ENCODE data around the gene SELENOV. TPM values are rescaled to one million over a fixed set of nuclear protein-coding genes. Genes with fewer than 3 reads are reported as not detected.

SELENOV gene
- total RNA-seq = not detected in 2 replicates

DNA sequence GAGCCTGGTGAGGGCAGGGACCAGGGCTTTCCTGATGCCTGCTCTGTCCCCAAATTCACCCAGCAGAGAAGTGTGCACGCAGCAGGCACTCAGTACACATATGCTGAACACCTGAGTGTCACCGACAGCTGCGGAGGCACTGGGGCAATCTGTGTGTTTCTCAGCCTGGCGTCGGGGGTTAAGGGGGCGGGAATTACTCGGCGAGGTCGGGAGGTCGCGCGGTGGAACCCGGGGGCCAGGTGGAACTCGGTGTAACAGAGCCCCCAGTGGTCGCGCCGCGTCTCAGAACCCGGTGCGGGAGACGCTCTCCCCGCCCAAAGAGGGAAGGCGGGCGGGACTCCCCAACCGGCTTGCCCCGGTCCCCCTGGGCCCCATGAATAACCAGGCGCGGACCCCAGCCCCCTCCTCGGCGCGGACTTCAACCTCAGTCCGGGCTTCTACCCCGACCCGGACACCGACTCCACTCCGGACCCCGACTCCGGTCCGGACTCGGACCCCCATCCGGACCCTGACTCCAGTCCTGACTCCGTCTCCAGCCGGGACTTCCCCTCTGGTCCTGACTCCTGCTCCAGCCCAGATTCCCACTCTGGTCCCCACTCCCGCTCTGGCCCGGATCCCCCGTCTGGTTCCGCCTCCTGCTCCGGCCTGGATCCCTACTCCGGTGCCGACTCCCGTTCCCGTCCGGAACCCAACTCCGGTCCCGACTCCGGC, at the start of gene SELENOV:
SELENOV (plus strand) TSS at position 300 of the 711 bp plus-strand sequence; CDS start at position 374, 74 bp downstream.
- no peak for DNase-seq (ENCODE audit: low read depth)

- DNase-seq (ENCODE audit: low read depth) = no peak
These were observed 48.8 kb upstream of the SELENOV start for GRCh38 chr19:39465956-39466747.

DNA sequence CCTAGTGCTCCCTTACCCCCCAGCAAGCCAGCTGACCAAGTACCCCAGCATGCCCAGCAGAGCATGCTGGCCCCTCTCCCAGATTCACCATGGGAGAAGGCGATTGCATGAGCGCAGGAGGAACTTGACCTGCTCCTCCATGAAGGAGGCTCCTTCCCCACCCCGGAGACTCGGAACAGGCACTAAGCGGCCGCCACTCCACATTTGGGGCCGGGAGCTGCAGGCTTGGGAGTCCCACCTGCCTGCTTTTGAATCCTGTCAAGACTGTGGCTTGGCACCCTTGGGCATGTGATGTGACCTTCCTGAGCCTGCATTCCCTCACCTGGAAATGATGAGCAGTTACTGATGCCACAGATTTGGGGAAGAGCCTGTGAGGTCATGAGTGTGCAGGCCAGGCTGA, 47.0 kb upstream of the SELENOV start:
- no peak for DNase-seq (ENCODE audit: low read depth)

- no peak for DNase-seq (ENCODE audit: low read depth)
These were observed 45.9 kb upstream of the SELENOV start for GRCh38 chr19:39469036-39469435.

DNA sequence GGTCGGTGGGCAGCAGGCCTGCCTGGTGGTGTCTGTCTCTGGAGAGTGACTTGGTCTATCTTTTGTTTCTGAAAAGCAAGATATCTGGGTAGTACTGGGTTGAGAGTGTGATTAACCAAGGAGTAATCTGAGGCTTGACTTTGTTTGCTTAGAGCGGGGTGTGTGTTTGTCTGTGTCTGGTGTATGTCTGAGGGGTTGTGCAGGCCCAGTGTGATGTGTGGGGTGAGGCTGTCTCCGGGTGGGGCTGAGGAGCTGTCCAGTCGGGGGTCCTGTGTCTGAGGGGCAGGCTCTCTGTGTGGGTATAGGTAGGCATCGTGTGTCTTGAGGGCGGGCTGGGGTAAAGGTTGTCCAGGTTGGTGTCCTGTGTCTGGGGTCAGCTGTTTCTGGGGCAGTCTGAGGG, 45.4 kb upstream of the SELENOV start:
- no peak for DNase-seq (ENCODE audit: low read depth)

DNA sequence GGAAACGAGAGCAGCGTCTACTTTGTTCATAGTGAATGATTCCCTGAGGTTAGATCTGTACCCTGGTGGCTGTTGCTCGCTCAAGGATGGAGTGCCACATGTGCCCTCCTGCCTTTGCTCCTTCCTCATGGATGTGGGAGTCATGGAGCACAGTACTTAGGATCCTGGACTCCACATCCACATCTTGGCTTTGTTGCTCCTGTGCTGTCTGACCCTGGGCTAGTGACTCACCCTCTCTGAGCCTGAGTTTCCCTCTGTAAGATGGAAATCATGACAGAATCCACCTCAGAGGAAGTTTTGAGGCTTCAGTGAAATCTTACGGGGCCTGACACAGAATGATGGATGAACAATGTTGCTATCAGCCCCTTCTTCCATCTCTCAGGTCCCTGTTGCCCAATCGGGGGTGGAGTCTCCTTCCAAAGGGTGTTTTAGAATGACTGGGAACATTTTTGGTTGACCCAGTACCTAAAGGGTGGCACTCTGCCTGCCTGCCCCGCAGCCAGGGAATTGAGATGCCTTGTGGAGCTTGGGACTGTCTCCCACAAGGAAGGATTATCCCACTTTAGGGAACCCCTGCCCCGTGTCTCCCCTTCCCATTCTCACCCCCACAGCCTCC, 44.1 kb upstream of the SELENOV start:
- DNase-seq (ENCODE audit: low read depth) = no peak

GRCh38 chr19:39471756-39472536, 43.0 kb upstream of the SELENOV start:
- DNase-seq (ENCODE audit: low read depth) = no peak

- no peak for DNase-seq (ENCODE audit: low read depth)
These were observed 42.0 kb upstream of the SELENOV start for GRCh38 chr19:39472746-39473442.

DNA sequence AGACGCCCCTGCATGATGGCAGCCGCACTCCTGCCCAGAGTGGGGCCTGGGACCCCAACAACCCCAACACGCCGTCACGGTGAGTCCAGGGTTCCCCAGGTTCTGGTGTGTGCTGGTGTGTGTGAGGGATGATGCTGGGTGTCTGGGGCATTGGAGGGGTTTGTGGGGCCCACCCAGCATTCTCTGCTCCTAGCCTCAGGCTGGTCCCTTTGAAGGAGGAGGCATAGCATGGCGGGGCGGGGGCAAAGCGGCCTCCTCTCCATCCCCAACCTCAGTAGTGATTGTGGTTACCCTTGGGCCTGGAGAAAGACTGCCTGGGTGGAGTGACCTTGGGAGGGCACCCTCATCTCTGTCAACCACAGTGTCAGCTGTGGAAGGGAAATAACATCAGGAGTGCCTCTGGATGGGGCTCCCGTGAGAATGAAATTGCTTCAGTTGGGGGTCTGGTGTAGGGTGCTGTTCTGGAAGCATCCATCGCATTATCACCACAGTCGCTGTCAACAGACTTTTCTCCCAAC, 41.4 kb upstream of the SELENOV start:
- no peak for DNase-seq (ENCODE audit: low read depth)

GRCh38 chr19:39474139-39474620, 40.8 kb upstream of the SELENOV start:
- no peak for DNase-seq (ENCODE audit: low read depth)

DNA sequence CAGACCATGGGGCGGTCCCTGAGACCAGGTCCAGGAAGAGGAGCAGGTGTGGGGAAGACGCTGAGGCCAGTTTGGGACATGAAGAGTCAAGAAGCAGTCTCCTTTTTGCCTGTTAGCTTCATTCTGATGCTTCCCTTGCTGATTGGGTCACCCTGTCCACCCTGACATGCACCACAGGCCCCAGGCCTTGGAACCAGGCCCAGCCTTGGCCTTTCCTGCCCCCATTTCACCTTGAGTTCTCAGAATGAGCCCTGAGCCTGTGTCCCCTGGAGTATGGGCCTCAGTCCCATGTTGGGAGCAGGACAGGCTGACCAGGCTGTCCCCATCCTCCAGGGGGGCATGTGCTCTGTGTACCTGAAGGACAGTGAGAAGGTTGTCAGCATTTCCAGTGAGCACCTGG, 39.2 kb upstream of the SELENOV start:
- DNase-seq (ENCODE audit: low read depth) = no peak

DNA sequence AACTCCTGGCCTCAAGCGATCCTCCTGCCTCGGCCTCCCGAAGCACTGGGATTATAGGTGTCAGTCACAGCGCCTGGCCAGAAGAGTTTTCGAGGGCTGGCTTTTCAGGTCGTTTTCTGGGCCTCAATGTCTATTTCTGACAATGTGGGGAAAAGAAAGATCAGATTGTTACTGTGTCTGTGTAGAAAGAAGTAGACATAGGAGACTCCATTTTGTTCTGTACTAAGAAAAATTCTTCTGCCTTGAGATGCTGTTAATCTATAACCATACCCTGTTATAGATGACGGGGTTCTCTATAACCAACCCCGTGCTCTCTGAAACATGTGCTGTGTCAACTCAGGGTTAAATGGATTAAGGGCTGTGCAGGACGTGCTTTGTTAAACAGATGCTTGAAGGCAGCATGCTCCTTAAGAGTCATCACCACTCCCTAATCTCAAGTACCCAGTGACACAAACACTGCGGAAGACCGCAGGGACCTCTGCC, 35.6 kb upstream of the SELENOV start:
- DNase-seq (ENCODE audit: low read depth) = peak; percentile 44

- no peak for DNase-seq (ENCODE audit: low read depth)
These were observed 35.0 kb upstream of the SELENOV start for GRCh38 chr19:39479916-39480315.

DNA sequence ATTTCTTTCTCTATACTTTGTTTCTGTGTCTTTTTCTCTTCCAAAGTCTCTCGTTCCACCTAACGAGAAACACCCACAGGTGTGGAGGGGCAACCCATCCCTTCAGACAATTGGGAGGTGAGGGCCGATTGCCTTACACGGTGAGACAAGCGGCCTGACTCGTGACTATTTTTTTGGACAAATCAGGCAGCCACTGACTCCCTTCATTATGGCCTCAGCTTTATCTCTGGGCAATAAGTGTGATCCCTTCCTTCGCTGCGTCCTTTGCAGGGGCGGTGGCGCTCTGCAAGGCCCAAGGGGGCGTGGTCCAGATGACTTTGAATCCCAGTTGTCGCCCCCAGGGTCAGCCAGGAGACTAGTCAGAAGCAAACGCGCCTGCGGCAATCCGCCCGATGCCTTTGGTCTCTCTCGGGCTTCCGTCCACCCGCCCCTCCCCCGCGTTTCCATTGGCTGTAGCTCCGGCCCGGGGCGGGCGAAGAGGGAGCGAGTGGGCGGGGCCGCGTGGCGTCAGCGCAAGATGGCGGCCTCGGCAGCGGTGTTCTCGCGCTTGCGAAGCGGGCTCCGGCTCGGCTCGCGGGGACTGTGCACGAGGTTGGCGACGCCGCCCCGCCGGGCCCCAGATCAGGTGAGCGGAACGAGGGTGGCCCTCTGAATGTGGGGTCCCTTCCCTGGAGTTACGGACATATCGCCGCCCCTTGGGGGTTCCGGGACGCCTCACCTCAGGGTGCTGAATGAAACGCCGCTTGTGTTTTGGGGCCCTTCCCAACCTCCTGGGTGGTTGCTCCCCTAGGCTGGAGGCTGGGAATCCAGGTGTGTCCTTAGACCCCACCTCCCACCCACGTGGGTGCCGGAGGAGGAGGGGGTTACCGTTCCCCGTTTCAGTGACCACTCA, 34.4 kb upstream of the SELENOV start, which contains the start of gene TIMM50:
TIMM50 (plus strand) TSS at position 502 of the 892 bp plus-strand sequence; CDS start at position 518, 16 bp downstream.
- peak; percentile 81 for DNase-seq (ENCODE audit: low read depth)

DNA sequence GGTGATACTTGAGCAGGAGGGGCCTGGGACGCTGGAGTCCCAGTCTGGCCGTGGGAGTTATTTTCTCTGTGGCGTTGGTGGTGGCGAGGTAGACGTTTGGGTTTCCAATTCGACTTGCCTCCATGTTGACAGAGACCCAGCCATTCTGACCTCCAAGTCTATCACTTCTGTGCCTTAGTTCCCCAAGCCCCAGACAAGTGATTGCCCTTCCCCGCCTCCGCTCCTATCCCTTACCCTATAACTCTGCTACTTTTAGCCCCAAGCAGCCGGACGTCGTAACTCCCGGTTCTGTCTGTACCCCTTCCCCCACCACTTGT, 33.8 kb upstream of the SELENOV start:
- DNase-seq (ENCODE audit: low read depth) = no peak

GRCh38 chr19:39481676-39482075, 33.3 kb upstream of the SELENOV start:
- no peak for DNase-seq (ENCODE audit: low read depth)

- DNase-seq (ENCODE audit: low read depth) = no peak
These were observed 31.8 kb upstream of the SELENOV start for GRCh38 chr19:39483141-39483540.

DNA sequence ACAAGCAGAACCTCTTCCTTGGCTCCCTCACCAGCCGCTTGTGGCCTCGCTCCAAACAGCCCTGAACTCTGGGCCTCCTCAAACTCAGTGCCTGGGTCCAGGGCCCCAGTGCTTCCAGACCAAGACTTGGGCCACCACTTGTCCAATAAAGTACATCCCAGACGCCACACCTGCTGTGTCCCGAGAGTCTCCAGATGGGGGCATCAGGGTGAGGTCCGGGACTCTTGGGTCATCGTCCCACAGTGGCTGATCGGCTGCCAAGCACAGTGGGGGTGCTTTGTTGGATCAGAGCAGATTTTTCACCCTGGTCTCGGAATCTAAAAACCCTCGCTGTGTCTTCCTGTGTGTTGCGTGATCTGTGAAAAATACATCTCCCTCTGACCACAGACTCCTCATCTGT, 25.2 kb upstream of the SELENOV start:
- no peak for DNase-seq (ENCODE audit: low read depth)

- no peak for DNase-seq (ENCODE audit: low read depth)
These were observed 22.7 kb upstream of the SELENOV start for GRCh38 chr19:39492225-39492624.

DNA sequence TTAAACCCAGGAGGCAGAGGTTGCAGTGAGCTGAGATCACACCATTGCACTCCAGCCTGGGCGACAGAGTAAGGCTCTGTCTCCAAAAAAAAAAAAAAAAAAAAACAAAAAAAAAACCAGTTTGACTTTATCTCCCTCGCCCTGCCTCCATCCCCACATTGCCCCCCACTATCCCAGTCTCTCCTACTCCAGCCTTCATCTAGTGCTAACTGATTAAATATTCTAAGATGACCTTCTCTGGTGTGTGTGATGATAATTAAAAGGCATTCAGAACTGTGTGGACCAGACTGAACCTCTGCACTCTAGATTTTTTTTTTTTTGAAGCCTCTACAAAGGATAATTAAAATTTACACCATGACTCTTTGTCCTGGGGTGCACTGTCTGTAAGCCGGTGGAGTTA, 22.2 kb upstream of the SELENOV start:
- no peak for DNase-seq (ENCODE audit: low read depth)

Data from renal cortical epithelial cell (primary cell).